Epithelial cell of proximal tubule (primary cell): ENCODE measurements around the gene POLD2. TPM values are rescaled to one million over a fixed set of nuclear protein-coding genes. Genes with fewer than 3 reads are reported as not detected.

Experiments
- DNase-seq: peaks from one replicate; pipeline ENCODE4 v3.0.0-alpha.2; 2011; ENCODE audit warnings: low read depth
- H3K4me3 ChIP-seq: 2 replicates; pipeline ENCODE4 v1.5.1; 2011; ENCODE audit warnings: low read depth, mild to moderate bottlenecking, low read length
- CTCF ChIP-seq: conservative IDR thresholded peaks from 2 replicates; pipeline ENCODE4 v1.5.1; 2012; ENCODE audit warnings: low read depth, mild to moderate bottlenecking, low read length
- total RNA-seq: library from RNA; depleted of rRNA; stranded (reverse); fragments of >200 nt; gene quantifications from 2 replicates; pipeline ENCODE4 v1.2.3, GENCODE V29; 2015

The POLD2 gene
- total RNA-seq, 1 donor from 2014 or later, result 92.7 TPM

- H3K4me3 ChIP-seq, result peak overlapping the region; percentile 77
- no peak for TF ChIP-seq CTCF
- DNase-seq, result no peak
These were observed 42.0 kb downstream of the POLD2 start for GRCh38 chr7:44081266-44081748.

GRCh38 chr7:44080686-44081265, 42.6 kb downstream of the POLD2 start:
- DNase-seq, result no peak
- H3K4me3 ChIP-seq, result peak overlapping the region; percentile 77
- no peak for TF ChIP-seq CTCF

GRCh38 chr7:44080118-44080517, 43.2 kb downstream of the POLD2 start:
- no peak for DNase-seq
- no peak for TF ChIP-seq CTCF
- no peak overlapping the region for H3K4me3 ChIP-seq

- no peak for TF ChIP-seq CTCF
- no peak for DNase-seq
- no peak overlapping the region for H3K4me3 ChIP-seq
These were observed 43.9 kb downstream of the POLD2 start for GRCh38 chr7:44079331-44080021.

GRCh38 chr7:44078521-44078920, 44.8 kb downstream of the POLD2 start:
- DNase-seq, result peak; percentile 69
- H3K4me3 ChIP-seq, result no peak overlapping the region
- TF ChIP-seq CTCF, result no peak

- H3K4me3 ChIP-seq, result no peak overlapping the region
- no peak for DNase-seq
- no peak for TF ChIP-seq CTCF
These were observed 45.7 kb downstream of the POLD2 start for GRCh38 chr7:44077681-44078091.

GRCh38 chr7:44077061-44077460, 46.3 kb downstream of the POLD2 start:
- no peak for DNase-seq
- no peak overlapping the region for H3K4me3 ChIP-seq
- no peak for TF ChIP-seq CTCF
